ENCODE results near the gene PIM2. TPM values are rescaled to one million over a fixed set of nuclear protein-coding genes. Genes with fewer than 3 reads are reported as not detected.

Gene PIM2
- total and polyA plus RNA-seq, 9 of the 15 experiments (the other 6 are each of a cell fraction or from before 2014, with no cell fraction given): 67.6 to 191 (median 108) TPM

GRCh38 chrX:48961585-48962091 lies 42.8 kb upstream of the PIM2 start (continued):
- TF ChIP-seq PHTF2 (CRISPR knock-in tag; IDR thresholded peaks at IDR 0.05) (no peak), RNF2 (IDR thresholded peaks at IDR 0.05) (0 out of 2 replicates have a peak, but pooled peaks have one; percentile 55), ATF3 (IDR thresholded peaks at IDR 0.05) (no peak), ATF3 (CRISPR knock-in tag; conservative IDR thresholded peaks at IDR 0.05) (no peak), SMARCA4 (IDR thresholded peaks at IDR 0.05) (peak; percentile 86), FOXA1 (IDR thresholded peaks at IDR 0.05; ENCODE audit: borderline replicate concordance) (no peak), E2F1 (CRISPR knock-in tag; IDR thresholded peaks at IDR 0.05) (no peak), ARID3A (IDR thresholded peaks at IDR 0.05; ENCODE audit: borderline replicate concordance, low read depth, low read length) (no peak), MECOM (CRISPR knock-in tag; IDR thresholded peaks at IDR 0.05) (no peak), SNRNP70 (optimal IDR thresholded peaks at IDR 0.05; ENCODE audit: low read depth, low read length) (no peak), ZFPM2 (CRISPR knock-in tag; IDR thresholded peaks at IDR 0.05) (no peak), CEBPB (tag; IDR thresholded peaks at IDR 0.05) (peak; percentile 77), MAFF (IDR thresholded peaks at IDR 0.05; ENCODE audit: low read length) (no peak), NRF1 (conservative IDR thresholded peaks at IDR 0.05 in 1 of 2, IDR thresholded peaks at IDR 0.05 in 1 of 2) (peak in 1 of 2 experiments; percentile 44; a peak in 2 of 4 replicates), PHF8 (IDR thresholded peaks at IDR 0.05; ENCODE audit: borderline replicate concordance, low read length) (peak; percentile 26; the same call in 1 of the 2 replicates), GATA2 (CRISPR knock-in tag; IDR thresholded peaks at IDR 0.05) (peak; percentile 82), PBX2 (CRISPR knock-in tag; IDR thresholded peaks at IDR 0.05; ENCODE audit: low read depth) (no peak), PBX2 (tag; conservative IDR thresholded peaks at IDR 0.05; ENCODE audit: low read depth) (no peak), MTA1 (IDR thresholded peaks at IDR 0.05; ENCODE audit: borderline replicate concordance) (no peak), POLR2H (tag; IDR thresholded peaks at IDR 0.05; ENCODE audit: low read depth) (no peak), POU5F1 (IDR thresholded peaks at IDR 0.05; ENCODE audit: borderline replicate concordance, low read depth, low read length, partially characterized antibody) (no peak), PHB2 (IDR thresholded peaks at IDR 0.05; ENCODE audit: low read depth) (no peak)

All from K562 (cell line).